Transverse colon (tissue), 4 donors: ENCODE measurements around the gene TOMM20.
"Not testable (repeated sequence)": the region's sequence is repeated elsewhere in the genome, so short reads cannot be mapped to it uniquely, and the experiment has no call there.

Experiments used
- EP300 ChIP-seq: sonication (generic); formaldehyde crosslinking; IDR thresholded peaks from one replicate; pipeline ENCODE4 v1.6.1; 2017; ENCODE audit warnings: antibody characterized with exemption, low read depth
- POLR2A ChIP-seq: fragments of 450-650 bp; IDR thresholded peaks from one replicate; pipeline ENCODE4 v1.6.1; 2016; ENCODE audit warnings: antibody characterized with exemption, mild to moderate bottlenecking, moderate library complexity
- POLR2AphosphoS5 ChIP-seq, 3 donors: sonication (generic); formaldehyde crosslinking; IDR thresholded peaks; one replicate each; pipeline ENCODE4 v1.6.1; 2016; ENCODE audit warnings: antibody characterized with exemption in 3 of 3
- TF ChIP-seq, protein P1 (sequence below), 5 experiments: fragments of 200-600 bp in 3 of 5; fragments of 450-650 bp in 2 of 5; sonication (generic) in 3 of 5; IDR thresholded peaks; 1 replicate in 2 of 5; 2 replicates in 3 of 5; pipeline ENCODE4 v1.5.1; 2016 to 2017; ENCODE audit warnings: antibody characterized with exemption in 5 of 5, inconsistent platforms in 3 of 5, mild to moderate bottlenecking in 2 of 5, moderate library complexity in 1 of 5

DNA sequence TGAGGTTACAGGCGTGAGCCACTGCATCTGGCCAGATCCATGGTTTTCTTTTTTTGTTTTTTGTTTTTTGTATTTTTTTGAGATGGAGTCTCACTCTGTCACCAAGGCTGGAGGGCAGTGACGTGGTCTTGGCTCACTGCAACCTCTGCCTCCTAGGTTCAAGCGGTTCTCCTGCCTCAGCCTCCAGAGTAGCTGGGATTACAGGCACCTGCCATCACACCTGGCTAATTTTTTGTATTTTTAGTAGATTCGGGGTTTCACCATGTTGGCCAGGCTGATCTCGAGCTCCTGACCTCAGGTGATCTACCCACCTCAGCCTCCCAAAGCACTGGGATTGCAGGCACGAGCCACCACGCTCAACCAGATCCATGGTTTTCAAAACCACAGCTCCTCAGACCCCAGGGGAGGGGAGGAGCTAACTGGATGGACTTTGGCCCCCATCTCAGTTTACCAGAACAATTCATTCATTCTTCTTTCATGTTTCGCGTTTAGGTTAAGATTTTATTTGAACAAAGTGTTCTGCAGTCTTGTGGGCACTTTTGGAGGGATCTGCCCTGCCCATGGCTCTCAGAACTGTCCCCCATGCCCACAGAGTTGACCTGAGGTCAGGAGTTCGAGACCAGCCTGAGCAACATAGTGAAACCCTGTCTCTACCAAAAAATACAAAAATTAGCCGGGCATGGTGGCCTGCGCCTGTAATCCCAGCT, 43.1 kb downstream of the TOMM20 start:
- not testable (repeated sequence) for TF ChIP-seq POLR2AphosphoS5 (IDR thresholded peaks at IDR 0.05); POLR2A; EP300
- TF ChIP-seq, protein P1, sequence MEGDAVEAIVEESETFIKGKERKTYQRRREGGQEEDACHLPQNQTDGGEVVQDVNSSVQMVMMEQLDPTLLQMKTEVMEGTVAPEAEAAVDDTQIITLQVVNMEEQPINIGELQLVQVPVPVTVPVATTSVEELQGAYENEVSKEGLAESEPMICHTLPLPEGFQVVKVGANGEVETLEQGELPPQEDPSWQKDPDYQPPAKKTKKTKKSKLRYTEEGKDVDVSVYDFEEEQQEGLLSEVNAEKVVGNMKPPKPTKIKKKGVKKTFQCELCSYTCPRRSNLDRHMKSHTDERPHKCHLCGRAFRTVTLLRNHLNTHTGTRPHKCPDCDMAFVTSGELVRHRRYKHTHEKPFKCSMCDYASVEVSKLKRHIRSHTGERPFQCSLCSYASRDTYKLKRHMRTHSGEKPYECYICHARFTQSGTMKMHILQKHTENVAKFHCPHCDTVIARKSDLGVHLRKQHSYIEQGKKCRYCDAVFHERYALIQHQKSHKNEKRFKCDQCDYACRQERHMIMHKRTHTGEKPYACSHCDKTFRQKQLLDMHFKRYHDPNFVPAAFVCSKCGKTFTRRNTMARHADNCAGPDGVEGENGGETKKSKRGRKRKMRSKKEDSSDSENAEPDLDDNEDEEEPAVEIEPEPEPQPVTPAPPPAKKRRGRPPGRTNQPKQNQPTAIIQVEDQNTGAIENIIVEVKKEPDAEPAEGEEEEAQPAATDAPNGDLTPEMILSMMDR (IDR thresholded peaks at IDR 0.05) = not testable (repeated sequence)
